ENCODE data around the gene APBA2. TPM values are rescaled to one million over a fixed set of nuclear protein-coding genes. Genes with fewer than 3 reads are reported as not detected.

Gene APBA2
- total and polyA plus RNA-seq, 11 donors = 0.16 to 1.3 (median 0.40) TPM; not detected in 2

DNA sequence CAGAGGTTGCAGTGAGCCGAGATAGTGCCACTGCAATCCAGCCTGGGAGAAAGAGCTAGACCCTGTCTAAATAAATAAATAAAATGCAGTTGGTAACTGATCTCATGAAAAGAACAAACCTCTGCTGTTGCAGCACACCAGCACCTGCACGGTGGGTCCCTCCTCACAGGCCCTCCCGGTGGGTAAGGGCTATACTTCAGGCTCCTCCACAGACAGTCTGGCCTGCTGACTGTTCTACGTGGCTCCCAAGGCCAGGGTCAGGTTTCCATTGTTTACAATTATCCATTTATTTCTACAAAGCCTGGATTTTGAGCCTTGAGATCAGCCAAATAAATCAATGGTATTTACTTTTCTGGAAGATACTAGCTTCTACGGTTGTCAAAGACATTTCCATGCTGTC lies 5.1 kb upstream of the APBA2 start:
- peaks cover 0 to 14% (median 12%) of the 10 kb centered on the region in 9 donors for H3K27me3 ChIP-seq
- H3K4me3 ChIP-seq = no peak overlapping the region
- H3K4me1 ChIP-seq = peaks cover 0 to 6% (median 0%) of the 10 kb centered on the region in 12 donors
- H3K36me3 ChIP-seq = no peaks in the 10 kb centered on the region
- TF ChIP-seq, protein P1, sequence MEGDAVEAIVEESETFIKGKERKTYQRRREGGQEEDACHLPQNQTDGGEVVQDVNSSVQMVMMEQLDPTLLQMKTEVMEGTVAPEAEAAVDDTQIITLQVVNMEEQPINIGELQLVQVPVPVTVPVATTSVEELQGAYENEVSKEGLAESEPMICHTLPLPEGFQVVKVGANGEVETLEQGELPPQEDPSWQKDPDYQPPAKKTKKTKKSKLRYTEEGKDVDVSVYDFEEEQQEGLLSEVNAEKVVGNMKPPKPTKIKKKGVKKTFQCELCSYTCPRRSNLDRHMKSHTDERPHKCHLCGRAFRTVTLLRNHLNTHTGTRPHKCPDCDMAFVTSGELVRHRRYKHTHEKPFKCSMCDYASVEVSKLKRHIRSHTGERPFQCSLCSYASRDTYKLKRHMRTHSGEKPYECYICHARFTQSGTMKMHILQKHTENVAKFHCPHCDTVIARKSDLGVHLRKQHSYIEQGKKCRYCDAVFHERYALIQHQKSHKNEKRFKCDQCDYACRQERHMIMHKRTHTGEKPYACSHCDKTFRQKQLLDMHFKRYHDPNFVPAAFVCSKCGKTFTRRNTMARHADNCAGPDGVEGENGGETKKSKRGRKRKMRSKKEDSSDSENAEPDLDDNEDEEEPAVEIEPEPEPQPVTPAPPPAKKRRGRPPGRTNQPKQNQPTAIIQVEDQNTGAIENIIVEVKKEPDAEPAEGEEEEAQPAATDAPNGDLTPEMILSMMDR (IDR thresholded peaks at IDR 0.05) = no peak
- TF ChIP-seq POLR2A (IDR thresholded peaks at IDR 0.05) = no peak
- DNase-seq (no peak), ATAC-seq (no peak)
- no peak overlapping the region for H3K27ac ChIP-seq
- H3K9me3 ChIP-seq = no peaks in the 10 kb centered on the region
- WGBS, 4 donors = 81 to 88% (median 83%) methylated on average over 5 of the region's 5 CpGs
- intact Hi-C loops (cut with DNase I) = loop anchor here in 3 of 10 donors (5.0 to 10.0 kb wide), 3 partner anchors 214 to 224 kb away; no protein-coding TSS in a partner anchor

DNA sequence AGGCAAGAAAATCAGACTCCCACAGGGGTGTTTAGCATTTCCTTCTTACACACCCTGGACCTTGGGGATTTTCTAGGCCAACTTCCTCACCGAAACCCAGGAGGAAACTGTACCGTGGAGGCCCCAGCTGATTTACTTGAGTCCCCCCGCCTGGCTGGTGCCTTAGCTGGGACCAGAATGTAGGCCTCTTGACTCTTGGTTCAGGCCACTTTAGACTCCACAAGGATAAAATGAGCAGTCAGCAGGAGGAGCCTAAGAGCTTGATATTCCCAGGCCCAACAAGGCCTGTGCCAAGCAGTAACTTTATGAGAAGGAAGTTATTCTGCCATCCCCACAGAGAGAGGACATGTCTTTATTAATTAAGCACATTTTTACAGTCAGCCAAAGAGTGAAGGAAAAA lies 4.6 kb upstream of the APBA2 start:
- Histone ChIP-seq H3K9me3 (no peaks in the 10 kb centered on the region), H3K36me3 (no peaks in the 10 kb centered on the region), H3K4me3 (no peak overlapping the region), H3K27me3 (peaks cover under 1 to 18% (median 11%) of the 10 kb centered on the region in 9 donors), H3K27ac (no peak overlapping the region), H3K4me1 (peaks cover 0 to 9% (median 0%) of the 10 kb centered on the region in 12 donors)
- ATAC-seq (no peak), DNase-seq (peak in 1 of 5 donors; percentile 10)
- intact Hi-C loops (cut with DNase I) = loop anchor here in 3 of 10 donors (5.0 to 10.0 kb wide), 3 partner anchors 214 to 224 kb away; no protein-coding TSS in a partner anchor
- TF ChIP-seq, protein P1 (IDR thresholded peaks at IDR 0.05) = no peak
- no peak for TF ChIP-seq POLR2A (IDR thresholded peaks at IDR 0.05)
- 42 to 62% (median 52%) methylated on average over 3 of the region's 3 CpGs for WGBS, 4 donors

- DNase-seq (no peak), ATAC-seq (no peak)
- no peak overlapping the region for H3K4me3 ChIP-seq
- no peaks in the 10 kb centered on the region for H3K9me3 ChIP-seq
- TF ChIP-seq, protein P1 (IDR thresholded peaks at IDR 0.05) = no peak
- TF ChIP-seq POLR2A (IDR thresholded peaks at IDR 0.05) = no peak
- H3K36me3 ChIP-seq = no peaks in the 10 kb centered on the region
- H3K4me1 ChIP-seq = peaks cover 0 to 13% (median 2%) of the 10 kb centered on the region in 12 donors
- intact Hi-C loops (cut with DNase I) = loop anchor here in 3 of 10 donors (5.0 to 10.0 kb wide), 3 partner anchors 213 to 223 kb away; no protein-coding TSS in a partner anchor
- no peak overlapping the region for H3K27ac ChIP-seq
- WGBS, 4 donors = 88 to 100% (median 95%) methylated on average over 1 of the region's 1 CpG
- H3K27me3 ChIP-seq = peaks cover 5 to 22% (median 15%) of the 10 kb centered on the region in 9 donors
These were observed 4.2 kb upstream of the APBA2 start for GRCh38 chr15:28881600-28881999.

DNA sequence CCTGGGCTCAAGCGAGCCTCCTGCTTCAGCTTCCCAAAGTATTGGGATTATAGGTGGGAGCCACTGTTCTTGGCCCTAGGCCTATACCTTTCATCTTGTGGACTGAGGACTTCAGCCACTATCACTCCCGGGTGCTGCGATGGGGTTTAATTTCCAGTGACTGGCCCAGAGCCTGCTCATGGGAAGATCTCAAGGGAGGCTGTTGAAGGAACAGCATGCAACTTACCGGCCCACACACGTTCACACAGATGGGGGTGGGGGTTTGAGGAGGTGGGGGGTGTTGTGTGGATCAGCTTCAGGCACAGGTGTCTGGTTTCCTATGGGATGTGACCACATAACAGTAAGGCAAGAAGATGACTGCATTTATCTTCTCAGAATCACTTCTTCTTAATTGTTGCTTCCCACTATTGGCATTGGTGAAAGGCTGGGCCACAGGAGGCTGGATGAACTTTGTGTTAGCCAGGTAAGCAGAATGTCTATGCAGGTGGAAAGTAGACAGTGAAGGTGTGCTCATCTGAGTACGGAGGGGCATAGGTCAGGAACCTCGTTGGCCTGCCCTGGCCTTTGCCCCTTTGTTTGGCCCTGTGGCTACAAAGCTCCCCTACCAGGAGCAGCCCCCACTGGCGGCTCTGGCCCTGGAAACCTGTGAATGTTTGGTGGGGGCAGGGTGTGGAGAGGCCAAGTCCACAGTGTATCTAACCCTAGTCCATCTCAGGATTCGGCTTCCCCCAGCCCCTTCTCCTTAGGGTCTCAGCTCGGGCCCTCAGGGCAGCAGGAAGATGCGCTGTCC lies 1.4 kb upstream of the APBA2 start:
- H3K27ac ChIP-seq = no peak overlapping the region
- 89 to 91% (median 91%) methylated on average over 9 to 11 of the region's 11 CpGs for WGBS, 4 donors
- no peaks in the 10 kb centered on the region for H3K9me3 ChIP-seq
- peaks cover 11 to 36% (median 21%) of the 10 kb centered on the region in 9 donors for H3K27me3 ChIP-seq
- H3K4me1 ChIP-seq = peaks cover 0 to 16% (median 2%) of the 10 kb centered on the region in 12 donors
- intact Hi-C loops (cut with DNase I) = loop anchor here in 3 of 10 donors (5.0 to 10.0 kb wide), 3 partner anchors 210 to 220 kb away; no protein-coding TSS in a partner anchor
- TF ChIP-seq POLR2A (IDR thresholded peaks at IDR 0.05) = no peak
- TF ChIP-seq, protein P1 (IDR thresholded peaks at IDR 0.05) = no peak
- H3K4me3 ChIP-seq = no peak overlapping the region
- peak in 1 of 5 donors; percentile 5 for DNase-seq
- H3K36me3 ChIP-seq = no peaks in the 10 kb centered on the region
- ATAC-seq = no peak

Measured in heart left ventricle (tissue), 16 donors.